Astrocyte (in vitro differentiated cells and primary cell): ENCODE results near the gene BCL7A.

Experiments used
- CTCF ChIP-seq: IDR thresholded peaks from 2 replicates; pipeline ENCODE4 v1.5.1; 2011; ENCODE audit warnings: low read depth, mild to moderate bottlenecking, inconsistent platforms, low read length, moderate library complexity; ENCODE audit not compliant: insufficient read depth
- EZH2 ChIP-seq: IDR thresholded peaks from 2 replicates; pipeline ENCODE4 v1.6.1; 2012; ENCODE audit warnings: mild to moderate bottlenecking, low read length, inconsistent platforms; ENCODE audit not compliant: insufficient read depth

GRCh38 chr12:122031342-122032216 is 9.9 kb downstream of the BCL7A start:
- TF ChIP-seq CTCF (peak; percentile 53), EZH2 (no peak)
